HL-60/S4 treated with phorbol 12-myristate 13-acetate at 8.2 ng/mL for 4 days and 3 days (cell line): Measurements from ENCODE around the gene TTC7B.

Experiments used
- in situ Hi-C: fragments of 300-500 bp; cut with MboI; formaldehyde crosslinking; loops from 2 replicates; pipeline ENCODE4 v1.15.0; 2022; ENCODE audit warnings: low sequenced_read_pairs

Gene TTC7B

GRCh38 chr14:90569606-90570387 lies 246.4 kb downstream of the TTC7B start:
- in situ Hi-C loops: no loop called here

DNA sequence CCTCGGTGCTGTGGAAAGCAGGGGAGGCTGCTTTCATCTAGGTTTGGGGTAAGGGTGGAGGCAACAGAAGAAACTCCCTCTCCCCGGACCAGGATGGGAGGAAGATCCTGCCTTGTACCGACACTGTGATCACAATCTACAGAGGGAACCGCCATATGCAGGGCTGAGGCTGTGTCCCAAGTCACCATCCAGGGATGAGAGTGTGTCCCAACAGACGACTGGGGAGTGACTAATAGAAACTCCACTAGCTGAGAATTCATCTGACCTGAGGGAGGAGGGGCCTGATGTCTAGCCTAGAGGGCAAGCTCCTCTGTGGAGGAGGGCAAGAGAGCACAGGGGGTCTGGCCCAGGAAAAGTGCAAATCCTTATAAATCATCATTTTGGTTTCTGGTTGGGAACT lies 247.0 kb downstream of the TTC7B start:
- in situ Hi-C loops: no loop called here

GRCh38 chr14:90568405-90568804 lies 247.8 kb downstream of the TTC7B start:
- in situ Hi-C loops: no loop called here

- in situ Hi-C loops: no loop called here
These were observed 248.2 kb downstream of the TTC7B start for GRCh38 chr14:90567991-90568390.

DNA sequence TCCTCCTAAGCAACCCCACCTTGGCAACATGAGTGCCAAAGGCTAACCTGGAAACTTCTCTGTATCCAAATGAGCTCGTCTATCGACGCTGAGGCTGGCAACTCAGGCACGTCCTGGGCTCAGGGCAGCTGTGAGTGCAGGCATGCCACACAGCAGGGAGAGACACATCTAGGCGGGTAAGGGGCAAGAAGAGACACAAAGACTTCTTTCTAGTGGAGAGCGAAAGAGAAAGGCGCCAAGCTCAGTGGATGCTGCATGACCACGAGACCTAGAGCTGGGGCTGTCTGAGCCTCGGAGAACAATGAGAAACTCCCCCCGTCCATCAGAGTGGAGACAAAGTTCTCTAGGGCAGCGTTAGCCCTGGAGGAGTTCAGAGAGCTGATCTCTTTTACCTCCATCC lies 249.0 kb downstream of the TTC7B start:
- in situ Hi-C loops: no loop called here

- in situ Hi-C loops: no loop called here
These were observed 249.7 kb downstream of the TTC7B start for GRCh38 chr14:90566481-90566880.

- in situ Hi-C loops: no loop called here
These were observed 251.7 kb downstream of the TTC7B start for GRCh38 chr14:90564496-90564895.

DNA sequence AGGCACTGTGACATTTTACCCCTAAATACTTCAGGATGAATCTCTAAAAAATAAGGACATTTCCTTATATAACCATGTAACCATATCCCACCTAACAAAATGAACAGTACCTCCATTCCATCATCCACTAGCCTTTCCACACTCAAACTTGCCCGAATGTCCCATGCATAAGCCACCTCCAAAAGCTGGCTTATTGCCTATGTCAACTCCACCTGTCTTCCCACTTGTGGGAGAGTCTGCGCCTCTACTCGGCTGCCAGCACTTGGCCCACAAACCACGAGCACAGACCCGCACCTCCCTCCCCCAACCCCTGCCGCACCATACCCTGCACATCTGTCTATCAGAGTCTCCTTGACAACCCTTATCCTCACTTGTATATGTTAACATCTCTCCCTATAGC lies 253.6 kb downstream of the TTC7B start:
- in situ Hi-C loops: no loop called here

- in situ Hi-C loops: no loop called here
These were observed 254.3 kb downstream of the TTC7B start for GRCh38 chr14:90561920-90562319.

DNA sequence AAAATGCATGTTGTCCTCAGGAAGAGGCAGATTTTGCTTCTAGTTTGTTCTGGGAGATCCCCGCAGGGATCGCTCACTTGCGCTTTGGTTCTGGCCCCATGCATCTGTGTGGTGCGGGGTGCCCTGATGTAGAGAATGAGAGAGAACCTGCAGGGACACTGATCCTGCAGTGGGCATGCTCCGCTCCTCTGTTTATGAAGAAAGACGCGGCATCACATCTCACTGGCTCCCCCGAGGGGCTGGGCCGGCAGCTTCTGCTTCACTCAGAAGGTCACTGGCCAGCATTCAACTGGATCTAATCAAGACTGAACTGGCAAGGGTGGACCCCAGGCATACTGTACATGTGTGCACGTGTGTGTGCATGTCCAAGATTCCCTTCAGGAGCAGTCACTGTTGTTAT lies 255.2 kb downstream of the TTC7B start:
- in situ Hi-C loops: no loop called here

GRCh38 chr14:90560558-90560957 lies 255.7 kb downstream of the TTC7B start:
- in situ Hi-C loops: no loop called here

- in situ Hi-C loops: no loop called here
These were observed 256.3 kb downstream of the TTC7B start for GRCh38 chr14:90559811-90560492.

- in situ Hi-C loops: no loop called here
These were observed 257.1 kb downstream of the TTC7B start for GRCh38 chr14:90558983-90559590.

- in situ Hi-C loops: no loop called here
These were observed 257.9 kb downstream of the TTC7B start for GRCh38 chr14:90558041-90558982.

DNA sequence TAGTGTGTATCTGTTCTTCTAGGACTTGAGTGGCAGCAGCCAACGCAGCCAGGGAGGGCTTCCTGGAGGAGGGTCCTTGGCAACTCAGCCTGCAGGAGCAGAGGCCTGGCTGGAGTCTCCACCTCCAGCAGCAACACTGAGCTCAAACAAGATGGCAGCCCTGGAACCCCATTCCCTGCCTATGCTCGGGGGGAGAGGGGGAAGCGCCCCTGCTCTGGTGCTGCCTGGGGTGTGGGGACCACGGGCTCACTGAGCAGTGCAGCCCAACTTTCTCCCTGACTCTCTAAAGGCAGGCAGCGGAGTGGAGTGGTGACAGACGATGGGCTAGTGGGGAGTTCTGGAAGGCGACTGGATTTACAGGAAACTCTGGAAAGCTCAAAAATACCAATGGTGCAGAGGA lies 258.7 kb downstream of the TTC7B start:
- in situ Hi-C loops: no loop called here

- in situ Hi-C loops: no loop called here
These were observed 259.4 kb downstream of the TTC7B start for GRCh38 chr14:90556666-90557450.

DNA sequence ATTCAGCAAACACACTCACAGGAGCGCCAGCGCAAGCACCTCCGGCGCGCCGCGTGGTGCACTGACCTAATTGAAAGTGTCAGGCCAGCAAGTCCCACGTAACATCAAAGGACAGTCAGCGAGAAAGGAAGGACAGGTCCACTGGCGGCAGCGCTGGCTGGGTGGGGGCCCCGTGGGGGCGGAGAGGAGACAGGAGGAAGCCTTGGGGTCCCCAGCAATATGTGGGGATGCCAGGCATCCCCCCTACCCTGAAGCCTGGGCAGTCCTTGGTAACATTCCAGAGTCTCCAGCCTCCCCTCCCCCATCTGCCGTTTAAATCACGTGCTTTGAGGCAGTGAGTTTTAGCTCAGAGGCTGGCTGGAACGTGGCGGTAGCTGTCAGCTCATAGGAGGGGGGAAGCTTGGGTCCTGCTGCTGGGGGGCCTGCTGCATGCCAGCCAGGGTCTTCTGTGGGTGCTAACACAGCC lies 260.2 kb downstream of the TTC7B start:
- in situ Hi-C loops: no loop called here

DNA sequence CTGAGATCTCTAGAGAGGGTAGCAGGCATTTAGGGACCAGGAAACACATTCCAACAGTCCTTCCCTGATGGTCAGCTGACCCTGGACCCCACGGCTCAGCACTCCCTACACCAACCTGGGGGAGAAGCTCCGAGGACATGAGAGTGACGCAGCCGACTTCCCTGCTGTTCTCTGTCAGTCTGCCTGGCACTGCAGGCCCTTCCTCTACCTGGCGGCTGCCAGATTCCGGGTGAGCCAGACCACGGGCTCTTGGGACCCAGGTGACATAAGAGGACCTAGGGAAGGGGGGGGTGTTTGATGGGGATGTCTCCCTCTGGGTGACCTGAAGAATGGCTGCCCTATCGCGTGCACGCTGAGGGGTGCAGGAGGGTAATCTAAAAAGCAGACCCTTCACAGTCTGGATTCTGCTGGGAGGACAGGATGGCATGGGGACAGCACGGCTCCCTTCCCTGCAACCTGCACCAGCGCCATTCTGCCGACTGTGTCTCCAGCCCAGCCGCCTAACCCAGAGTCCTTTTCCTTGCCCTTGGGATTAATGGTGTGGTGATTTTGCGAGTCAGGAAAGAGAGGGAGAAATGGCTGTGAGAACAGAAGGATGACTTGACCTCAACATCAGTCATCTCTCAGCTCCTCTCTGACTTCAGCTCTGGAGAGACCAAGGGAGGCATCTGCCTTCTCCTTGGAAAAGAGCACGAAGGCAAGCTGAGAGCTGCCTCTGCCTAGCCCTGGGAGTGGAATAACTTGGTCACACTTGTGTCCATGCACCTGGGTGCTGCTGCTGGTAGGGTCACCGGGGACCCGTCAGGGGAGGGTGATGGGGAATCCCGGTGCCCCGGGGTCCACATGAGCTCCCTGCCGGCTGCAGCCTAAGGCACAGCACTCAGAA lies 260.9 kb downstream of the TTC7B start:
- in situ Hi-C loops: no loop called here

GRCh38 chr14:90554341-90554740 lies 261.9 kb downstream of the TTC7B start:
- in situ Hi-C loops: no loop called here
